Smooth muscle cell (in vitro differentiated cells): ENCODE measurements around the gene MED16. TPM values are rescaled to one million over a fixed set of nuclear protein-coding genes. Genes with fewer than 3 reads are reported as not detected.
A peak's percentile ranks its signal among the peaks of the same experiment; 100 is the strongest.

Experiments
- DNase-seq: peaks from one replicate; lab custom pipeline; 2025; ENCODE audit not compliant: unreplicated experiment; lab: John Stamatoyannopoulos, UW
- H2AFZ ChIP-seq: fragments of 200-600 bp; sonication (generic); 2 replicates; pipeline ENCODE4 v1.6.0; 2016; ENCODE audit warnings: antibody characterized with exemption, low read depth, mild to moderate bottlenecking
- H3F3A ChIP-seq: fragments of 200-600 bp; sonication (generic); 2 replicates; pipeline ENCODE4 v1.6.0; 2017; ENCODE audit warnings: antibody characterized with exemption, low read depth
- H3K27ac ChIP-seq: fragments of 200-600 bp; sonication (generic); 2 replicates; pipeline ENCODE4 v1.5.1; 2016; ENCODE audit warnings: low read depth, mild to moderate bottlenecking
- H3K27me3 ChIP-seq: fragments of 200-600 bp; sonication (generic); 2 replicates; pipeline ENCODE4 v1.6.1; 2016; ENCODE audit warnings: low read depth, mild to moderate bottlenecking
- H3K36me3 ChIP-seq: fragments of 200-600 bp; sonication (generic); 2 replicates; pipeline ENCODE4 v1.5.1; 2016; ENCODE audit warnings: low read depth
- H3K4me1 ChIP-seq: fragments of 200-600 bp; sonication (generic); 2 replicates; pipeline ENCODE4 v1.5.1; 2016; ENCODE audit warnings: low read depth
- H3K4me2 ChIP-seq: fragments of 200-600 bp; sonication (generic); 2 replicates; pipeline ENCODE4 v1.6.0; 2016; ENCODE audit warnings: mild to moderate bottlenecking
- H3K4me3 ChIP-seq: fragments of 200-600 bp; sonication (generic); 2 replicates; pipeline ENCODE4 v1.5.1; 2016; ENCODE audit warnings: mild to moderate bottlenecking
- H3K79me2 ChIP-seq: fragments of 200-600 bp; sonication (generic); 2 replicates; pipeline ENCODE4 v1.6.0; 2016; ENCODE audit warnings: low read depth, mild to moderate bottlenecking
- H3K9ac ChIP-seq: fragments of 200-600 bp; sonication (generic); 2 replicates; pipeline ENCODE4 v1.6.0; 2016; ENCODE audit warnings: low read depth
- H3K9me3 ChIP-seq: fragments of 200-600 bp; sonication (generic); replicated peaks from 2 replicates; pipeline ENCODE4 v1.5.1; 2016; ENCODE audit warnings: low read depth
- H4K20me1 ChIP-seq: fragments of 200-600 bp; sonication (generic); 2 replicates; pipeline ENCODE4 v1.6.0; 2016; ENCODE audit warnings: low read depth
- CTCF ChIP-seq: fragments of 200-600 bp; sonication (generic); IDR thresholded peaks from 2 replicates; pipeline ENCODE4 v1.5.1; 2017; ENCODE audit warnings: borderline replicate concordance, mild to moderate bottlenecking, antibody characterized with exemption; ENCODE audit not compliant: insufficient read depth, poor library complexity, severe bottlenecking
- WGBS: methylation state at CpG from one replicate; pipeline ENCODE4 v1.1.7; 2016; ENCODE audit warnings: low lambda C conversion rate; 5-methylcytosine and 5-hydroxymethylcytosine counted together
- polyA plus RNA-seq: library from polyadenylated mRNA; unstranded; fragments of >200 nt; fragmentation: Nextera tagmentation; extraction: Ambion mirVana; gene quantifications from 2 replicates; pipeline ENCODE4 v1.2.1, GENCODE V29; 2016
- total RNA-seq: library from RNA; depleted of rRNA; stranded (reverse); fragments of >200 nt; gene quantifications from 2 replicates; pipeline ENCODE4 v1.2.3, GENCODE V29; 2014

MED16 gene
- total and polyA plus RNA-seq, 2 experiments from 2014 or later = 25.2 to 87.1 TPM

- Histone ChIP-seq H3K9me3 (no peaks in the 10 kb centered on the region), H3K4me3 (peak within 1 kb of the TSS; percentile 78), H3K4me1 (no peaks in the 10 kb centered on the region), H3K27me3 (peaks cover 16% of the 10 kb centered on the region), H3K9ac (peak within 1 kb of the TSS; percentile 87), H3K27ac (peak within 1 kb of the TSS; percentile 60), H2AFZ (peak within 1 kb of the TSS; percentile 30), H3F3A (peaks cover 8% of the 10 kb centered on the region), H4K20me1 (peaks cover 35% of the 10 kb centered on the region), H3K36me3 (no peaks in the 10 kb centered on the region), H3K4me2 (peak within 1 kb of the TSS; percentile 96), H3K79me2 (peaks cover 44% of the 10 kb centered on the region)
- 5% methylated on average over 29 of the region's 76 CpGs for WGBS
- DNase-seq = peak; percentile 43
- no peak for TF ChIP-seq CTCF
These were observed 20.2 kb upstream of the MED16 start, which contains the start of gene R3HDM4 for GRCh38 chr19:913080-913748. TSS of gene R3HDM4 (minus strand) at chr19:913219. CDS start at chr19:913157, 62 bp downstream.

GRCh38 chr19:912181-913079, 19.4 kb upstream of the MED16 start:
- 12% methylated on average over 8 of the region's 69 CpGs for WGBS
- Histone ChIP-seq H3K79me2 (peaks cover 52% of the 10 kb centered on the region), H4K20me1 (peaks cover 43% of the 10 kb centered on the region), H3K9ac (peak overlapping the region; percentile 83), H3K27me3 (peaks cover 9% of the 10 kb centered on the region), H3K4me2 (peak overlapping the region; percentile 94), H3K27ac (no peak overlapping the region), H3F3A (peaks cover 8% of the 10 kb centered on the region), H2AFZ (no peak overlapping the region), H3K4me1 (no peaks in the 10 kb centered on the region), H3K9me3 (no peaks in the 10 kb centered on the region), H3K4me3 (peak overlapping the region; percentile 78), H3K36me3 (no peaks in the 10 kb centered on the region)
- no peak for DNase-seq
- no peak for TF ChIP-seq CTCF

- Histone ChIP-seq H3K9me3 (no peaks in the 10 kb centered on the region), H3K36me3 (no peaks in the 10 kb centered on the region), H3K9ac (no peak overlapping the region), H4K20me1 (peaks cover 52% of the 10 kb centered on the region), H3K4me2 (peak overlapping the region; percentile 54), H3K4me3 (no peak overlapping the region), H3K79me2 (peaks cover 58% of the 10 kb centered on the region), H3K27ac (no peak overlapping the region), H3K27me3 (no peaks in the 10 kb centered on the region), H3F3A (peaks cover 8% of the 10 kb centered on the region), H2AFZ (no peak overlapping the region), H3K4me1 (no peaks in the 10 kb centered on the region)
- DNase-seq = no peak
- WGBS = 87% methylated on average over 42 of the region's 54 CpGs
- no peak for TF ChIP-seq CTCF
These were observed 18.4 kb upstream of the MED16 start for GRCh38 chr19:911197-912033.
